ENCODE data around the gene DGKZ. TPM values are rescaled to one million over a fixed set of nuclear protein-coding genes. Genes with fewer than 3 reads are reported as not detected.
"Not testable (repeated sequence)": the region's sequence is repeated elsewhere in the genome, so short reads cannot be mapped to it uniquely, and the experiment has no call there.

The DGKZ gene
- total and polyA plus RNA-seq, 8 donors: 34.6 to 65.1 (median 40.0) TPM

GRCh38 chr11:46370253-46370652 lies 23.0 kb downstream of the DGKZ start:
- intact Hi-C loops (cut with DNase I): no loop called here
- no peak overlapping the region for H3K4me3 ChIP-seq
- peaks cover 4 to 26% of the 10 kb centered on the region in 2 donors for H3K4me1 ChIP-seq
- peak overlapping the region in 1 of 2 donors; percentile 8 for H3K27ac ChIP-seq
- no peak for TF ChIP-seq CTCF (IDR thresholded peaks at IDR 0.05)
- no peaks in the 10 kb centered on the region for H3K27me3 ChIP-seq
- no peak for DNase-seq
- peak; percentile 62 for ATAC-seq
- no peaks in the 10 kb centered on the region for H3K9me3 ChIP-seq
- peaks cover 0 to 92% of the 10 kb centered on the region in 2 donors for H3K36me3 ChIP-seq

- intact Hi-C loops (cut with DNase I): not testable (repeated sequence)
Measured at GRCh38 chr11:46371262-46371661, 24.0 kb downstream of the DGKZ start.

GRCh38 chr11:46372086-46372485 lies 24.8 kb downstream of the DGKZ start:
- no peak for TF ChIP-seq CTCF (IDR thresholded peaks at IDR 0.05)
- Histone ChIP-seq H3K9me3 (no peaks in the 10 kb centered on the region), H3K4me1 (peaks cover 4 to 12% of the 10 kb centered on the region in 2 donors), H3K27me3 (no peaks in the 10 kb centered on the region), H3K36me3 (peaks cover 0 to 97% of the 10 kb centered on the region in 2 donors), H3K27ac (no peak overlapping the region), H3K4me3 (no peak overlapping the region)
- DNase-seq: peak in 1 of 4 donors; percentile 53
- intact Hi-C loops (cut with DNase I): no loop called here
- ATAC-seq: no peak

More at GRCh38 chr11:46371262-46371661, 24.0 kb downstream of the DGKZ start:
- not testable (repeated sequence) for H3K4me3 ChIP-seq, H3K27me3 ChIP-seq, H3K27ac ChIP-seq, ATAC-seq, H3K9me3 ChIP-seq
- H3K4me1 ChIP-seq: peaks cover 4 to 18% of the 10 kb centered on the region in 2 donors
- DNase-seq: peak in 1 of 4 donors; percentile 69
- H3K36me3 ChIP-seq: peaks cover 0 to 97% of the 10 kb centered on the region in 2 donors

- peak in 1 of 4 donors; percentile 59 for DNase-seq
- H3K27ac ChIP-seq; intact Hi-C loops (cut with DNase I); H3K9me3 ChIP-seq; H3K27me3 ChIP-seq; H3K4me3 ChIP-seq; H3K4me1 ChIP-seq; ATAC-seq: not testable (repeated sequence)
- peaks cover 0 to 100% of the 10 kb centered on the region in 2 donors for H3K36me3 ChIP-seq
Measured at GRCh38 chr11:46372501-46372900, 25.2 kb downstream of the DGKZ start.

- TF ChIP-seq CTCF (IDR thresholded peaks at IDR 0.05): no peak
- Histone ChIP-seq H3K9me3 (no peaks in the 10 kb centered on the region), H3K36me3 (peaks cover 0 to 98% of the 10 kb centered on the region in 2 donors), H3K27ac (no peak overlapping the region), H3K4me3 (no peak overlapping the region), H3K27me3 (no peaks in the 10 kb centered on the region), H3K4me1 (peaks cover 0 to 13% of the 10 kb centered on the region in 2 donors)
- intact Hi-C loops (cut with DNase I): no loop called here
- ATAC-seq: no peak
- DNase-seq: no peak
Measured at GRCh38 chr11:46373787-46374740, 26.8 kb downstream of the DGKZ start.

- DNase-seq: peak in 1 of 4 donors; percentile 57
- no peaks in the 10 kb centered on the region for H3K9me3 ChIP-seq
Measured at GRCh38 chr11:46374815-46375214, 27.6 kb downstream of the DGKZ start.

More at GRCh38 chr11:46374815-46375214, 27.6 kb downstream of the DGKZ start:
- no peak for ATAC-seq
- no peak for TF ChIP-seq CTCF (IDR thresholded peaks at IDR 0.05)
- no peak overlapping the region for H3K4me3 ChIP-seq
- peaks cover 0 to 91% of the 10 kb centered on the region in 2 donors for H3K36me3 ChIP-seq
- H3K4me1 ChIP-seq: peaks cover 0 to 20% of the 10 kb centered on the region in 2 donors
- no peaks in the 10 kb centered on the region for H3K27me3 ChIP-seq
- no peak overlapping the region for H3K27ac ChIP-seq
- intact Hi-C loops (cut with DNase I): no loop called here

All from left lung (tissue), 10 donors.